WTC11 (cell line): ENCODE results near the gene EIF5A. TPM values are rescaled to one million over a fixed set of nuclear protein-coding genes. Genes with fewer than 3 reads are reported as not detected.

Source experiments
- ATAC-seq: fragments of 200-7000 bp; cut with Tn5 transposase; 2 replicates; pipeline ENCODE4 v1.10.0; 2021; ENCODE audit warnings: mild to moderate bottlenecking, moderate library complexity
- CTCF ChIA-PET: fragments of 300-600 bp; sonication (Branson Sonifier 250); formaldehyde crosslinking; loops from one replicate; lab custom pipeline; 2021; ENCODE audit warnings: antibody characterized with exemption; lab: Charles Lee
- POLR2A ChIA-PET: fragments of 350-600 bp; sonication (Branson Sonifier 250); formaldehyde crosslinking; loops from one replicate; lab custom pipeline; 2021; ENCODE audit warnings: antibody characterized with exemption; lab: Charles Lee
- DNase-seq: peaks from one replicate; pipeline ENCODE4 v3.0.0; 2021; ENCODE audit warnings: low spot score
- H3K27ac Mint-ChIP-seq: 2 replicates; pipeline ENCODE4 v1.8.0; 2021; ENCODE audit warnings: mixed read lengths
- H3K27me3 Mint-ChIP-seq: 2 replicates; pipeline ENCODE4 v1.8.0; 2021; ENCODE audit warnings: low read depth, mild to moderate bottlenecking, moderate library complexity, mixed read lengths
- H3K36me3 Mint-ChIP-seq: 2 replicates; pipeline ENCODE4 v1.8.0; 2021; ENCODE audit warnings: mixed read lengths
- H3K4me1 Mint-ChIP-seq: 2 replicates; pipeline ENCODE4 v1.8.0; 2022; ENCODE audit warnings: mixed read lengths
- H3K4me3 Mint-ChIP-seq: 2 replicates; pipeline ENCODE4 v1.8.0; 2021; ENCODE audit warnings: mild to moderate bottlenecking, moderate library complexity, mixed read lengths
- H3K9me3 Mint-ChIP-seq: 2 replicates; pipeline ENCODE4 v1.8.0; 2021; ENCODE audit warnings: mixed read lengths
- AR ChIP-seq: fragments of 250-450 bp; sonication (Bioruptor Pico); IDR thresholded peaks from 2 replicates; pipeline ENCODE4 v1.9.0; 2021; ENCODE audit warnings: mild to moderate bottlenecking
- ATF2 ChIP-seq: sonication (generic); formaldehyde crosslinking; IDR thresholded peaks from 2 replicates; pipeline ENCODE4 v1.8.1; 2022; ENCODE audit warnings: low read depth, missing genetic modification reagents, borderline replicate concordance
- E2F1 ChIP-seq: sonication (generic); formaldehyde crosslinking; IDR thresholded peaks from 2 replicates; pipeline ENCODE4 v1.8.0; 2022; ENCODE audit warnings: mild to moderate bottlenecking, missing genetic modification reagents
- GABPB1 ChIP-seq: sonication (generic); formaldehyde crosslinking; IDR thresholded peaks from 2 replicates; pipeline ENCODE4 v1.8.1; 2023; ENCODE audit warnings: mild to moderate bottlenecking, missing genetic modification reagents
- KAT7 ChIP-seq: sonication (generic); formaldehyde crosslinking; IDR thresholded peaks from 2 replicates; pipeline ENCODE4 v1.8.1; 2023; ENCODE audit warnings: missing genetic modification reagents, mild to moderate bottlenecking, borderline replicate concordance
- MLX ChIP-seq: sonication (generic); formaldehyde crosslinking; IDR thresholded peaks from 2 replicates; pipeline ENCODE4 v1.8.1; 2023; ENCODE audit warnings: mild to moderate bottlenecking, missing genetic modification reagents, moderate library complexity
- SOX15 ChIP-seq: fragments of 250-450 bp; sonication (Bioruptor Pico); IDR thresholded peaks from 2 replicates; pipeline ENCODE4 v1.9.0; 2021; ENCODE audit warnings: mild to moderate bottlenecking
- STAT6 ChIP-seq: sonication (generic); formaldehyde crosslinking; conservative IDR thresholded peaks from 2 replicates; pipeline ENCODE4 v1.8.1; 2023; ENCODE audit warnings: mild to moderate bottlenecking, low read depth, missing genetic modification reagents, moderate library complexity
- TEAD4 ChIP-seq: sonication (generic); formaldehyde crosslinking; IDR thresholded peaks from 2 replicates; pipeline ENCODE4 v1.8.0; 2022; ENCODE audit warnings: mild to moderate bottlenecking, missing genetic modification reagents
- ZNF425 ChIP-seq: fragments of 250-450 bp; sonication (Bioruptor Pico); conservative IDR thresholded peaks from 2 replicates; pipeline ENCODE4 v1.9.0; 2021; ENCODE audit warnings: mild to moderate bottlenecking
- total RNA-seq: library from RNA; stranded (reverse); gene quantifications from 3 replicates; pipeline ENCODE4 v1.2.3, GENCODE V29; 2021
- TF ChIP-seq, protein P1 (sequence below): sonication (generic); formaldehyde crosslinking; IDR thresholded peaks from 2 replicates; pipeline ENCODE4 v1.8.1; 2023; ENCODE audit warnings: mild to moderate bottlenecking, moderate library complexity, missing genetic modification reagents
- TF ChIP-seq, protein P2 (sequence below): fragments of 250-450 bp; sonication (Bioruptor Pico); IDR thresholded peaks from 2 replicates; pipeline ENCODE4 v1.9.0; 2021; ENCODE audit warnings: moderate library complexity, mild to moderate bottlenecking, inconsistent platforms, borderline replicate concordance
- TF ChIP-seq, protein P3 (sequence below): fragments of 250-450 bp; sonication (Bioruptor Pico); IDR thresholded peaks from 2 replicates; pipeline ENCODE4 v2.1.2; 2022; ENCODE audit warnings: mild to moderate bottlenecking, moderate library complexity

Gene EIF5A
- total RNA-seq, 1 experiment from 2014 or later: 1,021 TPM

DNA sequence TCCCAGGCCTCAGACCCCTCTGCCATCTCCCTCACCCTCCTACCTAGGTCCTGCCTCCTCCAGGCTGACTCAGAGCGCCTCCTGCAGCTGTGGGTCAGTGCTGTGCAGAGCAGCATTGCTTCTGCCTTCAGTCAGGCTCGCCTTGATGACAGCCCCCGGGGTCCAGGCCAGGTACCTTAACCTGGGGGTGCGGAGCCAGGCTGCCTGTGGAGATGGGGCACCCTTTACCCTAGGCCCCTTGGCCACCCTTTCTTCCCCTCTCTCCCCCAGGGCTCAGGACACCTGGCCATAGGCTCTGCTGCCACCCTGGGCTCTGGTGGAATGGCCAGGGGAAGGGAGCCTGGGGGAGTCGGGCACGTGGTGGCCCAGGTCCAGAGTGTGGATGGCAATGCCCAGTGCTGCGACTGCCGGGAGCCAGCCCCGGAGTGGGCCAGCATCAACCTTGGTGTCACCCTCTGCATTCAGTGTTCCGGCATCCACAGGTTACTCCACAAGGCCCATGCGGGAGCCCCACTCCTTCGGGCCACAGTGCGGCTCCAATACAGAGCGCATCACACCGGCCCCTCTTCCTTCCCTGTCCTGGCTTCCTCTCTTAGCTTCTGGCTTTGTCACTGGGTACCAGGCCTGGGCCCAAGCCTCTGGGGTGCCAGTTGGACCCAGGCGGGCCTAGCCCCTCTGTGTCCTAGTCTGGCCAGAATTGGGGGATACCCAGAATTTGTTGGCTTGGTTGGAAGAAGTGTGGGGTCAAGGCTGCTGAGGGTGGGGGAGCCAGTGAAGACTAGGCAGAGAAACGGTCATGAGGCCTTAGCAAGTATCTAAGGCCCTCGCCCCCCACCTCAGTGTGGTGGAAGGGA, 39.6 kb downstream of the EIF5A start:
- no peak for TF ChIP-seq MLX (CRISPR knock-in tag)
- Mint-ChIP-seq H3K27me3 (peaks cover 6% of the 10 kb centered on the region; the same call in 1 of the 2 replicates), H3K4me3 (no peak overlapping the region), H3K27ac (no peak overlapping the region), H3K9me3 (no peaks in the 10 kb centered on the region), H3K36me3 (no peaks in the 10 kb centered on the region), H3K4me1 (peaks cover 11% of the 10 kb centered on the region)
- CTCF ChIA-PET: interaction anchor here (1.1 to 2.6 kb wide), 3 partner anchors 9 to 10 kb away, joined by 4 to 7 read pairs (median 6); partner anchors contain the start of gene ACAP1
- ATAC-seq (no peak), DNase-seq (no peak)
- POLR2A ChIA-PET: no interaction called here

DNA sequence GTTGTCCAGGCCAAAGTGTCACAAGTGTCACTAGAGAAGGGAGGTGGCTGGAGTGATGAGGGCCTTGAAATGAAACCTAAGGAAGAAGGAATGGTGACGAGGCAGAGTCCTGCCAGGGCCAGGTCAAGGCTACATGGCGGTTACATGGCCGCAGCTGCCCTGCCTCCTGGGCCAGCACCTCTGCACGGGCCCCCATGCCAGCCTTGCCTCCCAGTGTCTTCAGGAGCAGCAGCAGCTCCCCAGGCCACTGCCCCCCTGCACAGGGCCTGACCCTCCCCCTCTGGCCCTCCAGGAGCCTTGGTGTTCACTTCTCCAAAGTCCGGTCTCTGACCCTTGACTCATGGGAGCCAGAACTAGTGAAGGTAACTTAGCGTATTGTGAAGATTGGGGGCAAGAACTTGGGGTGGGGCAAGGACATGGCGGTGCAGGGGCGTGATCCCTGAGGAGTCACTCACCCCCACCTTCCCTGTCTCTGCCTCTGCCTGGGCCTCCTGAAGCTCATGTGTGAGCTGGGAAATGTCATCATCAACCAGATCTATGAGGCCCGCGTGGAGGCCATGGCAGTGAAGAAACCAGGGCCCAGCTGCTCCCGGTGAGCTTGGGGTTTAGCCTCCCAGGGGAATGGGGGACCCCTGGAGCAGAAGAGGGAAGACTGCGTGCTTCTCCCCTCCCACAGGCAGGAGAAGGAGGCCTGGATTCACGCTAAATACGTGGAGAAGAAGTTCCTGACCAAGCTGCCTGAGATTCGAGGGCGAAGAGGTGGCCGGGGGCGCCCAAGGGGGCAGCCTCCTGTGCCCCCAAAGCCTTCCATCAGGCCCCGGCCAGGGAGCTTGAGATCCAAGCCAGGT, 40.4 kb downstream of the EIF5A start:
- Mint-ChIP-seq H3K4me1 (peaks cover 17% of the 10 kb centered on the region), H3K4me3 (no peak overlapping the region), H3K36me3 (no peaks in the 10 kb centered on the region), H3K27ac (no peak overlapping the region), H3K9me3 (no peaks in the 10 kb centered on the region), H3K27me3 (peaks cover 6% of the 10 kb centered on the region)
- ATAC-seq (no peak), DNase-seq (no peak)
- ChIA-PET POLR2A (interaction anchor here (1.1 to 4.5 kb wide), 4 partner anchors 11 to 66 kb away, joined by 3 to 22 read pairs (median 3); partner anchors contain the start of genes ACAP1, NEURL4 and SLC2A4), CTCF (interaction anchor here (1.1 kb wide), 1 partner anchor 11 kb away, joined by 4 read pairs; the partner anchor contains the start of gene ACAP1)
- TF ChIP-seq ZNF425 (CRISPR knock-in tag) (no peak), KAT7 (no peak), GABPB1 (CRISPR knock-in tag) (no peak), STAT6 (CRISPR knock-in tag) (no peak), E2F1 (no peak), TEAD4 (no peak), AR (no peak), ATF2 (CRISPR knock-in tag) (no peak), SOX15 (no peak)
- TF ChIP-seq, protein P1, sequence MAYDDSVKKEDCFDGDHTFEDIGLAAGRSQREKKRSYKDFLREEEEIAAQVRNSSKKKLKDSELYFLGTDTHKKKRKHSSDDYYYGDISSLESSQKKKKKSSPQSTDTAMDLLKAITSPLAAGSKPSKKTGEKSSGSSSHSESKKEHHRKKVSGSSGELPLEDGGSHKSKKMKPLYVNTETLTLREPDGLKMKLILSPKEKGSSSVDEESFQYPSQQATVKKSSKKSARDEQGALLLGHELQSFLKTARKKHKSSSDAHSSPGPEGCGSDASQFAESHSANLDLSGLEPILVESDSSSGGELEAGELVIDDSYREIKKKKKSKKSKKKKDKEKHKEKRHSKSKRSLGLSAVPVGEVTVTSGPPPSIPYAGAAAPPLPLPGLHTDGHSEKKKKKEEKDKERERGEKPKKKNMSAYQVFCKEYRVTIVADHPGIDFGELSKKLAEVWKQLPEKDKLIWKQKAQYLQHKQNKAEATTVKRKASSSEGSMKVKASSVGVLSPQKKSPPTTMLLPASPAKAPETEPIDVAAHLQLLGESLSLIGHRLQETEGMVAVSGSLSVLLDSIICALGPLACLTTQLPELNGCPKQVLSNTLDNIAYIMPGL (CRISPR knock-in tag): no peak
- TF ChIP-seq, protein P2, sequence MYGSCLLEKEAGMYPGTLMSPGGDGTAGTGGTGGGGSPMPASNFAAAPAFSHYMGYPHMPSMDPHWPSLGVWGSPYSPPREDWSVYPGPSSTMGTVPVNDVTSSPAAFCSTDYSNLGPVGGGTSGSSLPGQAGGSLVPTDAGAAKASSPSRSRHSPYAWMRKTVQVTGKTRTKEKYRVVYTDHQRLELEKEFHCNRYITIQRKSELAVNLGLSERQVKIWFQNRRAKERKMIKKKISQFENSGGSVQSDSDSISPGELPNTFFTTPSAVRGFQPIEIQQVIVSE (CRISPR knock-in tag): no peak
- TF ChIP-seq, protein P3, sequence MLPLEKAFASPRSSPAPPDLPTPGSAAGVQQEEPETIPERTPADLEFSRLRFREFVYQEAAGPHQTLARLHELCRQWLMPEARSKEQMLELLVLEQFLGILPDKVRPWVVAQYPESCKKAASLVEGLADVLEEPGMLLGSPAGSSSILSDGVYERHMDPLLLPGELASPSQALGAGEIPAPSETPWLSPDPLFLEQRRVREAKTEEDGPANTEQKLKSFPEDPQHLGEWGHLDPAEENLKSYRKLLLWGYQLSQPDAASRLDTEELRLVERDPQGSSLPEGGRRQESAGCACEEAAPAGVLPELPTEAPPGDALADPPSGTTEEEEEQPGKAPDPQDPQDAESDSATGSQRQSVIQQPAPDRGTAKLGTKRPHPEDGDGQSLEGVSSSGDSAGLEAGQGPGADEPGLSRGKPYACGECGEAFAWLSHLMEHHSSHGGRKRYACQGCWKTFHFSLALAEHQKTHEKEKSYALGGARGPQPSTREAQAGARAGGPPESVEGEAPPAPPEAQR (CRISPR knock-in tag): no peak
